ENCODE data around the gene INTS1. TPM values are rescaled to one million over a fixed set of nuclear protein-coding genes. Genes with fewer than 3 reads are reported as not detected.

INTS1 gene
- total RNA-seq, 8 experiments from 2014 or later, result 19.5 to 80.2 (median 39.3) TPM

DNA sequence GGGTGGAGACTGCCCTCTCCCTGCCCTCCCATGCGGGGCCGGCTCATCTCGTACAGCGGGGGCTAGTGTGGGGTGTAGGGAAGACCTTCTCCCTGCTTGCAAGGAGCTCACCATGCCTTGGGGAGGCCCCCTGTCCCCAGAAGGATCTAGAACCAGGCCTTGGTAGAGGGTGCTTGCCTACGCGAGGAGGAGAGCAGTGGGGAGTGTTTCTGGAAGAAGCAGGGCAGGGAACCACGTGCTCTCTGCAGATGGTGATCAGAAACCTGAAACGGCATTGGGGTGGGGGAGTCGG is 29.0 kb upstream of the INTS1 start:
- peak overlapping the region in 1 of 5 donors; percentile 48 for H3K4me3 ChIP-seq
- ATAC-seq (replicated peaks in 6 of 8), result peak in 2 of 8 experiments; percentile 0 to 1
- peaks cover 60 to 65% of the 10 kb centered on the region in 2 donors for H3K4me1 ChIP-seq (replicated peaks in 1 of 2)
- in situ Hi-C loops (cut with MboI; ENCODE audit: low pct_unique_long_range_greater_than_20kb in 2 of 9, low sequenced_read_pairs in 9 of 9, unreplicated experiment in 9 of 9), result no loop called here
- H3K27ac ChIP-seq, result peak overlapping the region in 1 of 2 donors; percentile 43
- 84% methylated on average over 4 of the region's 9 CpGs; no CpG with 5 or more reads in 9 of the 10 experiments for WGBS, 10 experiments

DNA sequence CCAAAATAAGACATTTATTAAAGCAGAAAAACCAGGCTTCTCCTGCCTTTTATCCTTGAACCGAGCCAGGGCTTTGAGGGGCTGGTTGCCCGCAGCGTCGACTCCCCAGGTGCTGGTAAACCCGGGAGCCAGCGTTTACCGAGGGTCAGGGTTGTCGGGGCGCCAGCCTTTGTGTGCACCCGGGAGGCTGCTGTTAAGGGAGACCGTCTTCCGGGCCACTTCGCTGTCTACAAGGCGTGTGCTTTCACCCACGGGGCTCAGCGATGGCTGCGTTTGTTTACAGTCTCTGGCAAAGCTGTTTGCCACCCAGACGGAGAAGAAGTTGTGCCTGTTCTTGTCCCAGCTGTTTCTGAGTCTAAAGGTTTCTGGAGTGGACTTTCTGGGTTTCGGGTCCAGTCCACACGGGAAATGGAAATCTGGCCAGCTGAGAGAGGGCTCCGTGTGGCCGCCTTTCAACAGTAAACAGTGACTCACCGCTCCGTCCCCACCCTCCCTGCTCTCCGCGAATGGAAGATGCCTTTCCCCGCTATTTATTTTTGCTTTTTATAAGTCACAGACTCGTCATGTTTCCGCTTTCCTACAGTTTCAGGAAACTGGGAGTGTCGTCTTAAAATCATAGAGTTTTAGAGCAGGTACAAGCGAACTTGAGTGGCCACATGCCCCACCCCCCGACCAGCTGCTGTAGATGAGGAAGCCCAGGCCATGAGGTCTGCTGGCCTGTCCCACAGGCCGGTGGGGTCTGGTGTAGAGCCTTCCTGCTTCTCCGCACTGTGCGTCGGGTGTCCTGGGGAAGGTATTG is 28.5 kb upstream of the INTS1 start:
- WGBS, 10 experiments, result 0 to 44% (median 26%) methylated on average over 3 to 13 of the region's 36 CpGs; no CpG with 5 or more reads in 3 of the 10 experiments
- peak overlapping the region in 2 of 5 donors; percentile 7 to 48 for H3K4me3 ChIP-seq
- H3K4me1 ChIP-seq (replicated peaks in 1 of 2), result peaks cover 57 to 60% of the 10 kb centered on the region in 2 donors
- in situ Hi-C loops (cut with MboI; ENCODE audit: low pct_unique_long_range_greater_than_20kb in 2 of 9, low sequenced_read_pairs in 9 of 9, unreplicated experiment in 9 of 9), result no loop called here
- ATAC-seq (replicated peaks in 6 of 8), result peak in 7 of 8 experiments; percentile 13 to 46 (median 15)
- H3K27ac ChIP-seq, result peak overlapping the region in 1 of 2 donors; percentile 43

DNA sequence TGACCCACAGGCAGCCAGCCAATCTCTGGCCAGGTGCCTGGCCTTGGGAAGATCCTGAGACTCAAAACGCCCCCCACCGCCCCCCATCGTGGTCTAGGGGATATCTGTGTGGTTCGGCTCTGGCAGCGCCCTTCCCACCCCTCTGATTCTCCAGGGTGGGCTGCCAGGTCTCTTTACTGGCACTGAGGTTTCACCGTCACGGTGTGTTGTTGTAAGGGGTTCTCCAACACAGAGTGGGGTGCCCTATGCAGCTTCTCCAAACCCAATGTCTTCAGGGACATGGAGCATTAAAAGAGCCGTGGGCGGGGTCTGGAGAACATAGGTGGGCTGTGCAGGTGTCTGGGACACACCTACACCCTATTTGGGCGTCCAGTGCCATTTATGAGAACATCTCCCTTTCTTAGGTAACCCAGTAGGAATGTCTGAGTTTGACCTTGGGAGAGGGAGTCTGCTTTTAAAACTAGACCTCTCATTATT is 27.8 kb upstream of the INTS1 start:
- in situ Hi-C loops (cut with MboI; ENCODE audit: low pct_unique_long_range_greater_than_20kb in 2 of 9, low sequenced_read_pairs in 9 of 9, unreplicated experiment in 9 of 9), result no loop called here
- ATAC-seq (replicated peaks in 6 of 8), result no peak
- H3K4me3 ChIP-seq, result peak overlapping the region in 2 of 5 donors; percentile 48 to 50
- WGBS, 10 experiments, result 20 to 83% (median 70%) methylated on average over 1 to 2 of the region's 10 CpGs; no CpG with 5 or more reads in 6 of the 10 experiments
- peak overlapping the region in 1 of 2 donors; percentile 22 for H3K27ac ChIP-seq
- H3K4me1 ChIP-seq (replicated peaks in 1 of 2), result peaks cover 51 to 54% of the 10 kb centered on the region in 2 donors

- H3K4me3 ChIP-seq, result peak overlapping the region; percentile 37 to 50 (median 42)
- in situ Hi-C loops (cut with MboI; ENCODE audit: low pct_unique_long_range_greater_than_20kb in 2 of 9, low sequenced_read_pairs in 9 of 9, unreplicated experiment in 9 of 9), result no loop called here
- 40% methylated on average over 1 of the region's 55 CpGs; no CpG with 5 or more reads in 9 of the 10 experiments for WGBS, 10 experiments
- peak overlapping the region in 1 of 2 donors; percentile 41 for H3K27ac ChIP-seq
- ATAC-seq (replicated peaks in 6 of 8), result peak in 6 of 8 experiments; percentile 2 to 13 (median 10)
- peaks cover 45 to 48% of the 10 kb centered on the region in 2 donors for H3K4me1 ChIP-seq (replicated peaks in 1 of 2)
Measured at GRCh38 chr7:1531263-1531978, 27.2 kb upstream of the INTS1 start.

GRCh38 chr7:1530946-1531262 is 26.7 kb upstream of the INTS1 start:
- peak overlapping the region; percentile 37 to 50 (median 42) for H3K4me3 ChIP-seq
- peak in 1 of 8 experiments; percentile 5 for ATAC-seq (replicated peaks in 6 of 8)
- H3K4me1 ChIP-seq (replicated peaks in 1 of 2), result peaks cover 42 to 43% of the 10 kb centered on the region in 2 donors
- in situ Hi-C loops (cut with MboI; ENCODE audit: low pct_unique_long_range_greater_than_20kb in 2 of 9, low sequenced_read_pairs in 9 of 9, unreplicated experiment in 9 of 9), result no loop called here
- no CpG with 5 or more reads among the region's 45 CpGs for WGBS, 10 experiments
- peak overlapping the region in 1 of 2 donors; percentile 41 for H3K27ac ChIP-seq

DNA sequence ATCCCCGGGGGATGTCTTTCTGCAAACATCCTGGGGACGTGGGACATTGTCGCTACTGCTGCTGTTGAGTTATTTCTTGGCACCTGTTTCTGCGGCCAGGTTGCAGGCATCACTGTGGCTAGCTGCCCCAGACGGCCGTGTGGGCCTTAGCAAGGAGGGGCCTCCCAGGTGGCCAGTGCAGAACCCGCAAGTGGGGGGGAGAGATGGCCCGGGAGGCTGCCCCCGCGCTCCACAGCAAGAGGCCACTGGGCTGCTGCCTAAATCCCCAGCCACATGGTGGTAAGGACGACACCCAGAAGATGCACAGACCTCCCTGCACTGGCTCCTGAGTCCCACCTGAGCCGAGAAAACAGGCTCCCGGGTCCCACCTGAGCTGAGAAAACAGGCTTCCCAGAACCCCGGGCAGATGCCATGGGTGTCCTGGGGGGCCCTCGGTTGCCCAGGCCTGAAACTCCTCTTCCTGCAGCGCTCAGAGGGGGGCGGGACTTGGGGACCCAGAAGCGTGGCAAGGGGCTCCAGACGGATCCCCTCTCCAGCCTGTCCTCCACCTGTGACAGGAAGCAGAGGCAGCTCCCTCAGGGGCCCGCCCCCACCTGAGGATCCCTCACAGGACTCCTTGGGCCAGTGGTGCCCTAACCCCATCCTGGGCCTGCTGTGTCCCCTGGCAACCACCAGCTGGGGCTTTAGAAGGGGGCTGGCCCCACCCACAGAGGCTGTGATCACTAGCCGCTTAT is 25.4 kb upstream of the INTS1 start:
- no peak overlapping the region for H3K27ac ChIP-seq
- no peak for ATAC-seq (replicated peaks in 6 of 8)
- H3K4me3 ChIP-seq, result peak overlapping the region in 2 of 5 donors; percentile 48 to 50
- WGBS, 10 experiments, result 50 to 100% (median 73%) methylated on average over 1 to 5 of the region's 21 CpGs; no CpG with 5 or more reads in 4 of the 10 experiments
- in situ Hi-C loops (cut with MboI; ENCODE audit: low pct_unique_long_range_greater_than_20kb in 2 of 9, low sequenced_read_pairs in 9 of 9, unreplicated experiment in 9 of 9), result no loop called here
- peaks cover 39 to 41% of the 10 kb centered on the region in 2 donors for H3K4me1 ChIP-seq (replicated peaks in 1 of 2)

DNA sequence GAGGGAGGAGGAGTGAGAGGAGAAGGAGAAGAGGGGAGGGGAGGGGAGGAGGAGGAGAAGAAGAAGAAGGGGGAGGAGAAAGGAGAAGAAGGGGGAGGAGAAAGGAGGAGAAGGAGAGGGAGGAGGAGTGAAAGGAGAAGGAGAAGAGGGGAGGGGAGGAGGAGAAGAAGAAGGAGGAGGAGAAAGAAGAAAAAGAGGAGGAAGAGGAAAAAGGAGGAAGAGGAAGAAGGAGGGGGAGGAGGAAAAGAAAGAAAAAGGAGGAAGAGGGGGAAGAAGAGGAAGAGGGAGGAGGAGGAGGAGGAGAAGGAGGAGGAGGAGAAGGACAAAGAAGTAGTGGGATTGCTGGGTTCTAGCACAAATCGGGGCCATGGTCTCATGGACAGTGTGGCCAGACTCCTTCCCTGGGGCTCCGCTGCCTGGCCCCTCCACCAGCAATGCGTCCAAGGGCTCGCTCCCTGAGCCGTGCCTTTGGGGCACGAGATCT is 22.1 kb upstream of the INTS1 start:
- Histone ChIP-seq H3K4me3 (no peak overlapping the region), H3K27ac (no peak overlapping the region), H3K4me1 (replicated peaks in 1 of 2) (peaks cover 6 to 8% of the 10 kb centered on the region in 2 donors)
- WGBS, 10 experiments, result 0 to 80% (median 19%) methylated on average over 1 to 6 of the region's 6 CpGs; no CpG with 5 or more reads in 6 of the 10 experiments
- in situ Hi-C loops (cut with MboI; ENCODE audit: low pct_unique_long_range_greater_than_20kb in 2 of 9, low sequenced_read_pairs in 9 of 9, unreplicated experiment in 9 of 9), result no loop called here
- no peak for ATAC-seq (replicated peaks in 6 of 8)

DNA sequence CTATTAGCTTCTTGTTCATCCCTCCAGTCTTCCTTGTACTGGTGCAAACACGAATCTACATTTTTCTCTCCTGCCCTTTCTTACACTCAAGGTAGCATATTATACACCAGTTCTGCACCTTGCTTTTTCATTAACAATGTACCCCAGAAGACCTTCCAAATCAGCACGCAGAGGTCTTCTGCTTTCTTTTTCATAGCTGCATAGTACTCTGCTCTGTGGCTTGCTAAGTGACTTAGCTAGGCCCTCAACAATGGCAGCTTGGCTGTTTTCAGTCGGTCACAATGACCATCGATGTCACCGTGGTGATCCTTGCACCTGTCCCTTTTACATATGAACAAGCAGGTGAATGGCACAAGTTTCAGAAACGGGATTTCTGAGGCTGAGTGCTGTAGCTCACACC is 21.2 kb upstream of the INTS1 start:
- no peak overlapping the region for H3K27ac ChIP-seq
- 71 to 100% (median 95%) methylated on average over 1 to 5 of the region's 6 CpGs; no CpG with 5 or more reads in 1 of the 10 experiments for WGBS, 10 experiments
- no peak overlapping the region for H3K4me3 ChIP-seq
- in situ Hi-C loops (cut with MboI; ENCODE audit: low pct_unique_long_range_greater_than_20kb in 2 of 9, low sequenced_read_pairs in 9 of 9, unreplicated experiment in 9 of 9), result no loop called here
- ATAC-seq (replicated peaks in 6 of 8), result no peak
- peaks cover 4 to 9% of the 10 kb centered on the region in 2 donors for H3K4me1 ChIP-seq (replicated peaks in 1 of 2)

- 55 to 85% (median 60%) methylated on average over 2 to 9 of the region's 17 CpGs; no CpG with 5 or more reads in 5 of the 10 experiments for whole genome bisulfite sequencing, 10 experiments
- no peak for ATAC-seq (replicated peaks in 6 of 8)
Measured at GRCh38 chr7:1523844-1524243, 19.7 kb upstream of the INTS1 start.

GRCh38 chr7:1523208-1523607 is 19.0 kb upstream of the INTS1 start:
- ATAC-seq (replicated peaks in 6 of 8), result peak in 1 of 8 experiments; percentile 22

More at GRCh38 chr7:1523844-1524243, 19.7 kb upstream of the INTS1 start:
- peaks cover 0 to 8% of the 10 kb centered on the region in 2 donors for H3K4me1 ChIP-seq (replicated peaks in 1 of 2)
- H3K27ac ChIP-seq, result no peak overlapping the region
- H3K4me3 ChIP-seq, result no peak overlapping the region
- in situ Hi-C loops (cut with MboI; ENCODE audit: low pct_unique_long_range_greater_than_20kb in 2 of 9, low sequenced_read_pairs in 9 of 9, unreplicated experiment in 9 of 9), result no loop called here

DNA sequence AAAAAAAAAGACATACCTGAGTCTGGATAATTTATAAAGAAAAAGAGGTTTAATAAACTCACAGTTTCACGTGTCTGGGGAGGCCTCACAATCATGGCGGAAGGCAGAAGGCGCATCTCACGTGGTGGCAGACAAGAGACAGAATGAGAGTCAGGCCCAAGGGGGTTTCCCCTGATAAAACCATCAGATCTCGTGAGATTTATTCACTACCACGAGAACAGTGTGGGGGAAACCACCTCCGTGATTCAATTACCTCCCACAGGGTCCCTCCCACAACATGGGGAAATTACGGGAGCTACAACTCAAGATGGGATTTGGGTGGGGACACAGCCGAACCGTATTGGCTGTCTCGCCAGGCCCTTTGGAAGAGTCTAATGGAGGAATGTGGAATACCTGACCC is 17.3 kb upstream of the INTS1 start:
- ATAC-seq (replicated peaks in 6 of 8), result no peak
- H3K4me3 ChIP-seq, result no peak overlapping the region
- in situ Hi-C loops (cut with MboI; ENCODE audit: low pct_unique_long_range_greater_than_20kb in 2 of 9, low sequenced_read_pairs in 9 of 9, unreplicated experiment in 9 of 9), result no loop called here
- peaks cover 0 to 8% of the 10 kb centered on the region in 2 donors for H3K4me1 ChIP-seq (replicated peaks in 1 of 2)
- no peak overlapping the region for H3K27ac ChIP-seq
- 44 to 100% (median 82%) methylated on average over 1 to 11 of the region's 11 CpGs; no CpG with 5 or more reads in 3 of the 10 experiments for WGBS, 10 experiments

More at GRCh38 chr7:1523208-1523607, 19.0 kb upstream of the INTS1 start:
- in situ Hi-C loops (cut with MboI; ENCODE audit: low pct_unique_long_range_greater_than_20kb in 2 of 9, low sequenced_read_pairs in 9 of 9, unreplicated experiment in 9 of 9), result no loop called here
- Histone ChIP-seq H3K4me3 (no peak overlapping the region), H3K4me1 (replicated peaks in 1 of 2) (peaks cover 0 to 8% of the 10 kb centered on the region in 2 donors), H3K27ac (no peak overlapping the region)
- 40 to 80% methylated on average over 2 to 6 of the region's 13 CpGs; no CpG with 5 or more reads in 8 of the 10 experiments for whole genome bisulfite sequencing, 10 experiments

DNA sequence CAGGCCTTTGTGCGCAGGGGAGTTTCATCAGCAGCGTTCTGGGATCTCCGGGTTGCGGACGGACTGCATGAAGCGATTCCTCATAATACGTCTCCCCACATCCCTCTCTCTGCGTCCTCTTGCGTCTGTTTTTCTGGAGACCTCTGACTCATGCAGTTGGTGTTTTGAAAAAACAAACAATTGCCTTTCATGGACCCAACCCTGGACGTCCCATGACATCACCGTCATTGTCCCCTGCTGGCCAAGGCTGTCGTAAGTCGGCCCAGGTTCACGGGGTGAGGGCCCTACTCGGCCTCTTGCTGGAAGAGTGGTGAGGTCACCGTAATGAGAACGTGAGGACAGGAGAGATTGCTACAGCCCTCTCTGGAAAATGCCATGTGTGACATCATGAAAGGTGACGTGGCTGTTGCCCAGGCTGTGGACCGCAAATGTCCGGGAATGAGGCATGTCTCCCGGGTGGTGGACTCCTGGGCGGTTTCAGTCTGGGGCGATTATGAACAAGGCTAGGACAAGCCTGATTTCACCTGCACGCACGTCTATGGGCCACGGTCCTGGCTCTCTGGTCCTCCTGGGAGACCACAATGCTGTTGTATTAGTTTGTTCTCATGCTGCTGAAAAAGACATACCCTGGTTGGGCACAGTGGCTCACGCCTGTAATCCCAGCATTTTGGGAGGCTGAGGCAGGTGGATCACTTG is 16.5 kb upstream of the INTS1 start:
- peak in 6 of 8 experiments; percentile 27 to 95 (median 90) for ATAC-seq (replicated peaks in 6 of 8)
- H3K27ac ChIP-seq, result peak overlapping the region in 1 of 2 donors; percentile 64
- H3K4me1 ChIP-seq (replicated peaks in 1 of 2), result peaks cover 0 to 8% of the 10 kb centered on the region in 2 donors
- in situ Hi-C loops (cut with MboI; ENCODE audit: low pct_unique_long_range_greater_than_20kb in 2 of 9, low sequenced_read_pairs in 9 of 9, unreplicated experiment in 9 of 9), result no loop called here
- WGBS, 10 experiments, result 20 to 85% (median 67%) methylated on average over 2 to 14 of the region's 27 CpGs; no CpG with 5 or more reads in 1 of the 10 experiments
- no peak overlapping the region for H3K4me3 ChIP-seq

All from motor neuron (in vitro differentiated cells).